ENCODE results near the gene BABAM2.

Gene BABAM2

GRCh38 chr2:28354920-28355520 lies 464.5 kb downstream of the BABAM2 start:
- DNase-seq: no peak

DNA sequence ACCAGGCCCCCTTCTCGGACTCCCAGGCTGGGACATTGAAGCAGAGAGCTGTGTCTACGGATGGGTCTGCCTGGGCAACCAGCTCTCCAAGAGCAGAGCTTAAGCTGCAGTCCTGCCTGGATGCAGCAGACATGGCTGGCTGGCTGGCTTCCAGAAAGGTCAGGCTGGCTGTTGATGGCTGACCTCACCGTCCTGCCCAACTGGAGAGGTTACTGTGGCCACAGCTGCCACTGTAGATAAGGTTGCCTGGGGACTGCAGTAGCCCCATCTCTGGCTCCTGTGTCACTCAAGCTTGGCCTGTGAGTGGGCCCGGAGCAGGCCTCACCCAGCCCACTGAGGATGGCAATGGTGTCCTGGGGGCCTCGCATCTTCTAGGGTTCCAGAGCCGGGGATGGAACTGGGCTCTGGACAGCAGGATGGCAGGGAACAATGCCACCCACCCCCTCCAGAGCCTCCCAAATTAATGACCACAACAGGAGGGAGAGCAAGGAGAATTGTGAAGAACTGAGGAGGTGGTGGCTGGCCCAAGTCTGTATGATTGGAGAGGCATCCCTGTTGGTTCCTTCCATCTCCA lies 465.1 kb downstream of the BABAM2 start:
- DNase-seq: no peak

DNA sequence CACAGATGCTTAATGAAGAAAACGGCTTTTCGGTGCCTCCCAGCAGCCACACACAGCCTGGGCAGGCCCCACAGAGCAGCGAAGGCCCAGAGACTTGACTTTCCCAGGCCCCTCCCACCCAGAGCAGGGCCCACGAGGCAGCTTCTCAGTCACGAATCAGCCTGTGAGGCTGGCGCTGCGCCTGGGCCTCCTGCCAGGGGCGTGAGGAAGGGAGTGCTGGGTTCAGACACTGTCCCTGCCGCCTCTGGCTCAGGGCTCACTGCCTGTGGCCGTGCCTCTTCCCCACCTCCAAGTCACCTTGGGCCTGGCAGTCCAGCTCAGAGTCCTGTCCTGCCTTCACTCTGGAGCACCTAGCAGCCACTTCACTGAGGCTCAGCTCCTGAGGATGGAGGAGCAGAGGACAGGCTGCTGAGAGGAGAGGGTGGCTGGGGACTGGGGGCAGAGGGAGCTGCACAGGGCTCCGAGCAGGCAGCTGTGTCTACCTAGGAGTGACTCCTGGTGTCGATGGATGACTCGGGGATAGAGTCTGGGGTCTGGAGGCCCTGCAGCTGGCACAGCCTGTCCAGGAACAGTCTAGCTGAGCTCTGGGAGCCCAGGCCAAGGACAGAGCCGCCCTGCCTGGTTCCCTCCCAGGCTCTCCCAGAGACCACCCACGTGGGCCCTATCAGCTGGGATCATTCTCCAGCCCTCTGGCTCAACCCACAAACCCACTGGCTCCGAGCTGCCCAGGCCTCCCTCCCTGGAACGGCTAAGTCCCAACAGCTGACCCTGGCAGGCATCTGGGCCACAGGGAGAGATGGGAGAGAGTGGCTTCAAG lies 465.8 kb downstream of the BABAM2 start:
- DNase-seq: peak; percentile 16

DNA sequence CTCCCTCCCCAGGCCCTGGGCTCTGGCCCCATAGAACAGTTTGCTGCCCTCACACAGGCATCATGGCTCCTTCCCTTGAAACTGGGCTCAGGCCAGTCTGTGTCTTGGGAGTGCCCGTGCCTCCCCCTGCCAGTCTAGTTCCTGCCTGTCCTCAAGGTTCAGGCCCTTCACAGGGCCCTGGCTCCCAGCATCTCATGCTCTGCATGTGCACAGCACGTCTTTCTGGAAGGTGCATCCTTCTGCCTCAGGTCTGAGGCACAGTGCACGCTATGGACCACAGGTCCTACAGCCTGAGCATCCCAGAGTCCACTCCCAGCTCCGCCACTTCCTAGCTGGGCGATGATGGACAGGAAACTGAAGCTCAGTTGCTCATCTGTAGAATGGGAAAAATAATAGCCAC lies 466.5 kb downstream of the BABAM2 start:
- DNase-seq: no peak

DNA sequence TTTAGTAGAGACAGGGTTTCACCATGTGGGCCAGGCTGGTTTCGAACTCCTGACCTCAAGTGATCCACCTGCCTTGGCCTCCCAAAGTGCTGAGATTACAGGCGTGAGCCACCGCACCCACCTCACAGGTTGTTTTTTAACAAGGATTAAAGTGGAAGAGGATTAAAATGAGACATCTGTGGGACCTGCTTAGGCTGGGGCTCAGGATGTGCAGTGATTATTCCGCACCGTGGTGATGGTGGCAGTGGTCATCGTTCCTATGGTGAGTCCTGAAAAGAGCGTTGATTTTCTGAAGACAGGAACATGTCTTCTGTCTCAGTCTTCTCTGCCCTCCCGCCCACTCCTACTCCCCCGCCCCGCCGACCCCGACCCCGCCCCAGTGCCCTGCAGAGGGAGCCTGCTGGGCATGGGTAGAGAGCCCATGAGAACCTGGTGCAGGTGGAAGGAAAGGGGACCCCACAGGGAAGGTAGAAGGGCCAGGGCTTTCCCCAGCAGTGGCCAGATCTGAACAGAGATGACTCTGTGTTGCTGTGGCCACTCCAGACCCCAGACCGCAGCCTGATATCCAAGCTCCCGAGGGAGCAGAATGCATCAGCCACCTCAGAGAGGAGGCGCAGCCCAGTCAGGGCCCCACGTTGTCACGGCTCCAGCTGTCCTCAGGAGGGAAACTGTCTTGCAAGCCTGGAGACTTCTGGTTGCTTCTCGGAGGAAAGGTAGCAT lies 467.6 kb downstream of the BABAM2 start:
- no peak for DNase-seq

DNA sequence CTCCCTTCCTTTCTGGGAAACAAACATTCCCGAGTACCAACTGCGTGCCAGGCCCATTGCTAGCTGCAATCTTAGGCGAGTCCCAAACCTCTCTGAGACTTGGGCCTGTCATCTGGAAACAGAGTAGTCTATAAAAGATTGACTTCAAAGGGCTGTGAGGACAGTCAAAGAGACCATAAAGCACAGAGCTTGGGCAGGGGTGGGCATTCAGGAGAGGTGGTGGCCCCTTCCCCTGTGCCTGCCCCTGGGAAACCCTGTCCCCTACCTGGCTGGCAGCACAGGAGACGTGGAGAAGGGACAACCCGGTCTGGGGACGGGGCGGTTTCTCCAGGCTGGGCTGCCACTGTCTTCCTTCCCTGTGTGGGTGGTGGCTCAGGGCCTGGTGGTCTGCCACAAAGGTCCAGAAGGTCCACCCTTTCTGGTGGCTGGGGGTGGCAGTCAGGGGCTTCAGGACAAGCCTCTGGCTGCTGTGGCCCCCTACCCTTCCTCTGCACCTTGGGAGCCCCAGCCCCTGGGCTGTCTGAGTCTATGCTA lies 468.2 kb downstream of the BABAM2 start:
- DNase-seq: no peak

GRCh38 chr2:28359222-28360057 lies 468.9 kb downstream of the BABAM2 start:
- DNase-seq: no peak

DNA sequence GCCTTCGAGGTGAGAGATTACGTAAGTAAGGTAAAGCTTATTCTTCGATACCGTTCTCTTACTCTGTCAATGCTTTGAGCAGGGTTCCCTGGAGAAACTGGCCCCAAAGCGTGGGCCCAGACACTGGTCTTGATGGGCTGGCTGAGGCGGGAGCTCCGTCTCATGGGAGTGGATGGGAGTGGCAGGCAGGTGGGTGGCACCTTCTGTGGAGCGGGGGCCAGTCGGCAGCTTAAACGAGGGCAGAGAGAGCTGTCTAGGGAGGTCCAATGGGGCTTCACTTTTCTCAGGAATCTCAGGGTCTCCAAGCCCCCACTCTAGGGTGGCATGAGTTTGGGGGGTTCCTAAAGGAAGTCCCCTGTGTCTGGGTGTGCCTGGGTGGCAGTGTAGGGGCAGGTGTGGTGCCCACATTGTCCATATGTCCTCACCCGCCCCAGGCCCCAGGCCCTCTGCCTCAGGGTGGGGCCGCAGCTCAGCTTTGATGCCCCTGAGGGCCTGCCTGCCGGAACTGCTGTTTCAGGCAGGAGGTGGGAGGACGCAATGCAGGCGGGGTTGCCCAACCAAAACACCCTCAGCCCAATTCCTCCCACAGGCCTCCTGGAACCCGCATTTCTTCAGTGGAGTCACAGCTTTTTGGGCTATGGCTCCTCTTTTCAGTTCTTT lies 469.7 kb downstream of the BABAM2 start:
- DNase-seq: no peak

GRCh38 chr2:28360718-28361293 lies 470.3 kb downstream of the BABAM2 start:
- DNase-seq: no peak

GRCh38 chr2:28361991-28362710 lies 471.6 kb downstream of the BABAM2 start:
- no peak for DNase-seq

- no peak for DNase-seq
Measured at GRCh38 chr2:28362991-28363521, 472.5 kb downstream of the BABAM2 start.

GRCh38 chr2:28363686-28364280 lies 473.3 kb downstream of the BABAM2 start:
- no peak for DNase-seq

DNA sequence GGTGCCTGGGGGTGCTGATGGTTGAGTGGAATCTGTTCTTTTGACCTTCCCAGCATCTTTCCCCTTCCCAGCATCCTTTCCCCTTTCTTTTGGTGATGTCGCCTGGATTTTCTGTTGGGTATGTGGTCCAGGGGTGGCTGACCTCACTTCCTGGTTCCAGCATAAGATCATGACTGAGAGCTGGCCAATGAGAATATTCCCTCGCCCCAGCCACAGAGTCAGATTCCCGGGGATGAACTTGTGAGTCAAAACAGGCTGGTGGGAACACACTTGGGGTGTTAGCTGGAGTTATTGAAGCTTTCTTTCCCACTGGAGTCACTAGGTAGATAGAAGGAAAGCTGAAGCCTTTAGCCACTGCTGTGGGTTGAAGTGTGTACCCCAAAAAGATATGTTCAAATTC lies 474.1 kb downstream of the BABAM2 start:
- no peak for DNase-seq

DNA sequence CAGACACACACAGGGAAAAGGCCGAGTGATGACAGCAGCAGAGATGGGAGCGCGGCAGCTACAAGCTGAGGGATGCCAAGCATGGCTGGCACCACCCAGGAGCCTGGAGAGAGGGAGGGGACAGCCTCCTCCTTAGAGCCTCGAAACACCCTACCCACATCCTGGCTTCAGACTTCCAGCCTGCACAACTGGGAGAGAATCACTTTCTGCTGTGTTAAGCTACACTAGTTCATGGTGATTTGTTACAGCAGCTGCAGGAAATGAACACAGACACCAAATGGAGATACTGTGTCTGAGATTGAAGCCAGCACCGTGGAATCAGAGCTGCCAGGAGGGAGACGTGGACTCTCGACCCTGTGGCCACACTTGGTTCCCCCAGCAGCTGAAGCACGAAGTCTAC lies 474.6 kb downstream of the BABAM2 start:
- DNase-seq: no peak

GRCh38 chr2:28366149-28366495 lies 475.6 kb downstream of the BABAM2 start:
- no peak for DNase-seq

DNA sequence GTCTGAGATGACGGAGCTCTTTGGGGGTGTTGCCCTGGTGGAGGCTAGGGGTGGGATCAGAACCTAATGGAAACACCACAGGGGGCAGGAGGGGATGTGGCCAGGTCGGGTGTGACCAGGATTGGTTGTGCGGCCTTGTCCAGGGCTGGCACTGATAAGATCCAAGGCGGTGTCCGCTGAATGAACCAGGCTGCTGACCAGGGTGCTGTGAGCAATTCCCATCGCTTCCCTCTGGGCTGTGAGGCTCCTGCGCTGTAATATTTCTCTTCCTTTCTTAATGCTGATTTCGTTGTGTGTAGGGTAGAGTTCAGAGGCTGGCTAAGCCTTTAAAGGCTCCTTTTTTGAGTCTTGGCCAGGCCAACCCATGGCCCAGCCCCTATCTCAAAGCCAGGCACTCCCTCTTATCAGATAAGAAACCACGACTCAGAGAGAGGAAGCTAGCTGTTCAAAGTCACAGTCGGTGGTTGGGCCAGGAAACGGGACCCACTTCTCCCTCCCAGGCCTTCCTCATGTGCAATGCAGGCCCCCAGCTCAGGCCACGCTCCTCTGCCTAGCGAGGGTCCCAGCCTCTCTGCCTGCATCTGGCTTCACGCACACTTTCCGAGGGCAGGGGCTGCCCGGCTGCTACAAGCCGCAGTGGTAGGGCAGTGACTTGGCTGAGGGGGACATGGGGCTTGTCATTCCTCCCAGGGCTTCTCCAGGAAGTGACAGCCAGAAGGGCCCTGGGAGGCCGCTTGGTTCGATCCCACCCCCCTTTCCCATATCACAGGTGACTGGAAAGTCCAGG lies 476.2 kb downstream of the BABAM2 start:
- no peak for DNase-seq

DNA sequence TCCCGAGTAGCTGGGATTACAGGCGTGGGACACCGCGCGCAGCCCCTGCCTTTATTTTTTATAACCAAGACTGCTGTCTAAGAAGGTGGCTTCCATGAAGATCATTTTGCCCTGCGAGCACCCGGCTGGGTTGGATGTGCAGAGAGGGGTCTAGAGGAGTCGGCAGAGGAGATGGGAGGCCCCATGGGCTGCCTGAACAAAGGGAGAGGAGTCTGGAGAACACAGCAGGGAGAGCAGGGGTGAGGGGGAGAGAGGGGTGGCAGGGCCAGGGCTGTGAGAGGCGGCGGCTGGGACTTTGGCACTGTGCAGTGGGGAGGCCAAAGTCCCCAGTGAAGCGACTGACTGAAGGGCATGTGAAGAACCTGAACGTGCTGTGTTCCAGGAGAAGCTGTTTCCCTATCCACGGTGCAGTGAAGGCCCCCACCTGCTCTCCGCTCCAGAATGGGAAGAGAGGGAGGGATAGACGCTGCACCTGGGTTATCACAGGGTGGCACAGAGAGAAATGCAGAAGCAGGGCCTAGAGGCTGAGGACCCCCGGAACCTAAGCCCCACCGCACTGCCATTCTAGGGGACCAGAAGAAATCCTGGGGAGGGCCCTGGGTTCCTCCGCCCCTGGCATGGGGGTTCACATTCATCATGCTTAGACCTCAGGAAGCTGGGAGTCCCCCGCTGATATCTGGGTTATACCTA lies 477.3 kb downstream of the BABAM2 start:
- DNase-seq: no peak

- no peak for DNase-seq
Measured at GRCh38 chr2:28368357-28368798, 477.8 kb downstream of the BABAM2 start.

- no peak for DNase-seq
Measured at GRCh38 chr2:28369358-28369757, 478.8 kb downstream of the BABAM2 start.
